Spleen (tissue), 11 donors: ENCODE measurements around the gene CMTM4. TPM values are rescaled to one million over a fixed set of nuclear protein-coding genes. Genes with fewer than 3 reads are reported as not detected.
"Not testable (repeated sequence)": the region's sequence is repeated elsewhere in the genome, so short reads cannot be mapped to it uniquely, and the experiment has no call there.

Source experiments
- DNase-seq: peaks from one replicate; pipeline ENCODE4 v3.0.0-alpha.2; 2020
- H3K27ac ChIP-seq, 8 donors: fragments of 200-600 bp; sonication (generic) in 7 of 8; 1 replicate in 4 of 8; 2 replicates in 4 of 8; pipeline versions ENCODE4 v1.5.0 to v1.8.0; 2016 to 2021; ENCODE audit warnings: inconsistent platforms in 4 of 8, mild to moderate bottlenecking in 4 of 8, moderate library complexity in 1 of 8
- H3K27me3 ChIP-seq, 7 donors: fragments of 200-600 bp; sonication (generic) in 6 of 7; replicated peaks in 1 of 7; 1 replicate in 4 of 7; 2 replicates in 3 of 7; pipeline versions ENCODE4 v1.5.0 to v1.8.0; 2016 to 2021; ENCODE audit warnings: inconsistent platforms in 3 of 7, mild to moderate bottlenecking in 1 of 7
- H3K36me3 ChIP-seq, 6 donors: fragments of 200-600 bp; sonication (generic) in 5 of 6; 1 replicate in 4 of 6; 2 replicates in 2 of 6; pipeline versions ENCODE4 v1.5.0 to v1.8.0; 2016 to 2021; ENCODE audit warnings: inconsistent platforms in 2 of 6
- H3K4me1 ChIP-seq, 6 donors: fragments of 200-600 bp; sonication (generic) in 5 of 6; 1 replicate in 3 of 6; 2 replicates in 3 of 6; pipeline versions ENCODE4 v1.5.0 to v1.8.0; 2016 to 2021; ENCODE audit warnings: inconsistent platforms in 3 of 6
- H3K4me3 ChIP-seq, 8 donors: fragments of 200-600 bp; sonication (generic) in 7 of 8; 1 replicate in 4 of 8; 2 replicates in 4 of 8; pipeline versions ENCODE4 v1.5.0 to v1.8.0; 2016 to 2021; ENCODE audit warnings: inconsistent platforms in 4 of 8, mild to moderate bottlenecking in 4 of 8, moderate library complexity in 2 of 8
- H3K9me3 ChIP-seq, 8 donors: fragments of 200-600 bp; sonication (generic) in 7 of 8; 1 replicate in 4 of 8; 2 replicates in 4 of 8; pipeline versions ENCODE4 v1.5.0 to v1.8.0; 2016 to 2021; ENCODE audit warnings: inconsistent platforms in 4 of 8
- CTCF ChIP-seq, 11 experiments: fragments of 200-600 bp in 7 of 11; fragments of 450-650 bp in 4 of 11; sonication (generic) in 4 of 11; IDR thresholded peaks in 8 of 11; conservative IDR thresholded peaks in 3 of 11; 1 replicate in 7 of 11; 2 replicates in 4 of 11; pipeline versions ENCODE4 v1.4.0 to v1.8.0; 2016 to 2021; ENCODE audit warnings: antibody characterized with exemption in 11 of 11, inconsistent platforms in 4 of 11, mild to moderate bottlenecking in 1 of 11
- POLR2A ChIP-seq, 3 donors: fragments of 450-650 bp; IDR thresholded peaks; one replicate each; pipeline ENCODE4 v1.5.1; 2017; ENCODE audit warnings: antibody characterized with exemption in 3 of 3, mild to moderate bottlenecking in 1 of 3
- POLR2AphosphoS5 ChIP-seq, 3 donors: sonication (generic); formaldehyde crosslinking; IDR thresholded peaks; one replicate each; pipeline ENCODE4 v1.5.1; 2017; ENCODE audit warnings: antibody characterized with exemption in 3 of 3
- whole genome bisulfite sequencing, 5 donors: extraction: QIAGEN DNeasy Blood & Tissue Kit in 3 of 5; methylation state at CpG; one replicate each; pipeline versions ENCODE4 v1.1.5 to v1.1.7; 2013 to 2018; 5-methylcytosine and 5-hydroxymethylcytosine counted together
- intact Hi-C: fragments of 100-400 bp; cut with DNase I; formaldehyde crosslinking; loops from one replicate; pipeline ENCODE4 v1.15.0; 2023; ENCODE audit warnings: low total_unique reads
- polyA plus RNA-seq, 3 donors: library from polyadenylated mRNA; stranded (reverse); fragments of 200-250 nt; gene quantifications; one replicate each; pipeline ENCODE4 v1.2.1, GENCODE V29; 2013
- total RNA-seq, 7 donors: library from RNA; depleted of rRNA in 3 of 7; stranded (reverse); fragments of >200 nt in 3 of 7; fragmentation: NEBNext Ultra II Directional in 4 of 7; extraction: Animal tissue kit (Norgen Biotek cat#: 25700) in 4 of 7; gene quantifications; one replicate each; pipeline versions ENCODE4 v1.1.0 to v1.2.1, GENCODE V29; 2016 to 2021
- donor health status: healthy with polysubstance abuse.
- donor health status: DM: no; HTN: no; CAD: no; lungs with moderate emphysema.
- donor health status: DM: no; HTN: no; CAD: no.
- donor health status: Bipolar disorder and iron deficiency.
- donor health status: healthy.
- donor health status: DM: no; HTN: no; CAD: no.
- donor health status: DM: yes; HTN: yes; CAD: no.

The CMTM4 gene
- total and polyA plus RNA-seq, 10 donors = 0.70 to 10.2 (median 5.7) TPM

- Histone ChIP-seq H3K27ac (no peak overlapping the region), H3K9me3 (no peaks in the 10 kb centered on the region), H3K27me3 (peaks cover 0 to 18% (median 0%) of the 10 kb centered on the region in 7 donors), H3K4me3 (no peak overlapping the region), H3K4me1 (peaks cover 0 to 8% (median 0%) of the 10 kb centered on the region in 6 donors), H3K36me3 (no peaks in the 10 kb centered on the region)
- no peak for DNase-seq
- intact Hi-C loops = no loop called here
- WGBS, 5 donors = 82 to 90% (median 84%) methylated on average over 6 of the region's 6 CpGs
- no peak for TF ChIP-seq CTCF (IDR thresholded peaks at IDR 0.05 in 8 of 11, conservative IDR thresholded peaks at IDR 0.05 in 3 of 11)
- TF ChIP-seq POLR2AphosphoS5 (IDR thresholded peaks at IDR 0.05) = no peak
- TF ChIP-seq POLR2A (IDR thresholded peaks at IDR 0.05) = no peak
Measured at GRCh38 chr16:66689282-66689681, 7.3 kb downstream of the CMTM4 start.

DNA sequence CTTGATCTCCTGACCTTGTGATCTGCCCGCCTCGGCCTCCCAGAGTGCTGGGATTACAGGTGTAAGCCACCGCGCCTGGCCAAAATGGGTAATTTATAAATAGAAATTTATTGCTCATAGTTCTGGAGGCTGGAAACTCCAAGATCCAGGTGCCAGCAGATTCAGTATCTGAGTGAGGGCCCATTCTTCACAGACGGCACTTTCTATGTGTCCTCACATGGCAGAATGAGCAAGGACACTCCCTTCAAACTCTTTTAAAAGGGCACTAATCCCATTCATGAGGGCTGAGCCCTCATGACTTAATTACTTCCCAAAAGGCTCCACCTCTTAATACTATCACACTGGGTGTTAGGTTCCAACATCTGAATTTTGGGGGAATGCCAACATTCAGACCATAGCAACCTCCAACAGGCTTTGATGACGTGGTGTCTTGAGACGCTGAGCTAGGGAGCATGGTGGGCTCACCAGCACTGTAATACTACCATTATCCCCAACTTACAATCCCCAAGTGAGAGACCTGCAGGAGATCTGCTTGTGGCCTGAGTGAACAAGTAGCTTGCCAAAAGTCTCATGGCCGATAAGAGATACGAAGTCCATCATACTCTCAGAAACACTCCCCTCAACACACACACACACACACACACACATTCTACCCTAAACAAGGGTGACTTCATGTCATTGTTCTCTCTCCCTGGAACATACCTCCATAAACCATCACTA is 8.5 kb downstream of the CMTM4 start:
- no peak for DNase-seq
- intact Hi-C loops = no loop called here
- Histone ChIP-seq H3K4me1 (no peaks in the 10 kb centered on the region), H3K9me3 (no peaks in the 10 kb centered on the region), H3K27me3 (peaks cover 0 to 7% (median 0%) of the 10 kb centered on the region in 7 donors), H3K27ac (no peak overlapping the region), H3K36me3 (no peaks in the 10 kb centered on the region), H3K4me3 (no peak overlapping the region)
- WGBS, 5 donors = 93 to 99% (median 95%) methylated on average over 9 of the region's 9 CpGs
- TF ChIP-seq POLR2A (IDR thresholded peaks at IDR 0.05) (no peak), POLR2AphosphoS5 (IDR thresholded peaks at IDR 0.05) (no peak), CTCF (IDR thresholded peaks at IDR 0.05 in 8 of 11, conservative IDR thresholded peaks at IDR 0.05 in 3 of 11) (no peak)

GRCh38 chr16:66685501-66686115 is 10.9 kb downstream of the CMTM4 start:
- intact Hi-C loops, H3K27me3 ChIP-seq, H3K4me1 ChIP-seq, H3K9me3 ChIP-seq, H3K4me3 ChIP-seq, H3K27ac ChIP-seq, H3K36me3 ChIP-seq, DNase-seq: not testable (repeated sequence)
- WGBS, 5 donors = 88 to 97% (median 93%) methylated on average over 14 of the region's 14 CpGs

DNA sequence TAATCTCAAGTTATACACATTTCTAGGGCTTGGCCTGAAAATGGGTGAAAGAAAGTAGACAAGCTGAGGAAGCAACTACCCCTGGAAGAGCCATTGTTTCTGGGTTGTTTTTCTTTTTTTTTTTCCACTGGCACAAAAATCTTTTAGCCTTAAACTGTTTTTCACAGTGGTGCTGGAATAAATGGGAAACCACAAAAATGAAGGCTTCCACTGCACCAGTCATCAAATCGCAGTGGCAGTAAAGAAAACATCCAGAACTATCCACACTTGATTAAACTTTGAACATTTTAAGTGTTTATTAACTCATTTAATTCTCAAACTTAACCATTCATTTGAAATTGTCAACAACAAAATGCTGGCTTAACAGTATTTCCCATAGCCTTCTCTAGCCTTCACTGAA is 14.3 kb downstream of the CMTM4 start:
- no peak for DNase-seq
- Histone ChIP-seq H3K4me1 (no peaks in the 10 kb centered on the region), H3K9me3 (no peaks in the 10 kb centered on the region), H3K36me3 (peaks cover 0 to 8% (median 0%) of the 10 kb centered on the region in 6 donors), H3K4me3 (no peak overlapping the region), H3K27ac (no peak overlapping the region), H3K27me3 (no peaks in the 10 kb centered on the region)
- TF ChIP-seq POLR2A (IDR thresholded peaks at IDR 0.05) (no peak), POLR2AphosphoS5 (IDR thresholded peaks at IDR 0.05) (no peak), CTCF (IDR thresholded peaks at IDR 0.05 in 8 of 11, conservative IDR thresholded peaks at IDR 0.05 in 3 of 11) (no peak)
- WGBS, 5 donors = 55 to 82% (median 70%) methylated on average over 1 of the region's 1 CpG
- intact Hi-C loops = no loop called here
